H1 (cell line): ENCODE measurements around the gene TEX9. TPM values are rescaled to one million over a fixed set of nuclear protein-coding genes. Genes with fewer than 3 reads are reported as not detected.

ENCODE experiments used
- CTCF ChIA-PET: fragments of 300-600 bp; sonication (Branson Sonifier 250); formaldehyde crosslinking; loops from one replicate; lab custom pipeline; 2021; ENCODE audit not compliant: partially characterized antibody; lab: Charles Lee
- POLR2A ChIA-PET: fragments of 300-600 bp; sonication (Branson Sonifier 250); formaldehyde crosslinking; loops from one replicate; lab custom pipeline; 2021; ENCODE audit warnings: inconsistent platforms; ENCODE audit not compliant: partially characterized antibody; lab: Charles Lee
- DNase-seq, 2 experiments: peaks; one replicate each; pipeline versions ENCODE4 v3.0.0 to v3.0.0-alpha.2; 2010 to 2022; ENCODE audit warnings: low spot score in 2 of 2, low read depth in 1 of 2, mixed read lengths in 1 of 2
- FAIRE-seq: peaks from 2 replicates; lab custom pipeline; 2011; peaks lifted over from hg19 to GRCh38; lab: Jason Lieb, UNC
- H2AFZ ChIP-seq: 2 replicates; pipeline ENCODE4 v1.8.1; 2012; ENCODE audit warnings: low read length, inconsistent platforms
- H2AK5ac ChIP-seq: 2 replicates; pipeline ENCODE4 v1.6.1; 2013; ENCODE audit warnings: low read depth, low read length
- H2BK120ac ChIP-seq: replicated peaks from 2 replicates; pipeline ENCODE3; 2013; ENCODE audit warnings: low read depth, low read length, inconsistent platforms
- H2BK12ac ChIP-seq: 2 replicates; pipeline ENCODE4 v1.6.1; 2013; ENCODE audit warnings: low read depth, low read length
- H2BK15ac ChIP-seq: 2 replicates; pipeline ENCODE4 v1.6.1; 2013; ENCODE audit warnings: low read length
- H2BK20ac ChIP-seq: 2 replicates; pipeline ENCODE4 v1.6.1; 2013; ENCODE audit warnings: low read length
- H2BK5ac ChIP-seq: 2 replicates; pipeline ENCODE4 v1.6.1; 2013; ENCODE audit warnings: low read depth, low read length
- H3K14ac ChIP-seq: 2 replicates; pipeline ENCODE4 v1.6.1; 2013; ENCODE audit warnings: inconsistent platforms; ENCODE audit not compliant: insufficient read length
- H3K18ac ChIP-seq: 2 replicates; pipeline ENCODE4 v1.6.1; 2013; ENCODE audit warnings: low read length; ENCODE audit errors: extremely low read depth
- H3K23ac ChIP-seq: 2 replicates; pipeline ENCODE4 v1.6.1; 2013; ENCODE audit warnings: inconsistent platforms; ENCODE audit not compliant: insufficient read length
- H3K23me2 ChIP-seq: 2 replicates; pipeline ENCODE4 v1.6.1; 2013; ENCODE audit warnings: low read depth, low read length
- H3K27ac ChIP-seq: 2 replicates; pipeline ENCODE4 v1.6.1; 2011; ENCODE audit warnings: low read depth, low read length, inconsistent platforms
- H3K27me3 ChIP-seq, 4 experiments: replicated peaks in 1 of 4; 1 replicate in 1 of 4; 2 replicates in 3 of 4; pipeline versions ENCODE4 v1.6.1 to v1.8.1; 2011 to 2013; ENCODE audit warnings: low read length in 3 of 4, mild to moderate bottlenecking in 3 of 4, inconsistent platforms in 2 of 4, mixed read lengths in 2 of 4, moderate library complexity in 1 of 4; ENCODE audit not compliant: control insufficient read depth in 3 of 4, insufficient read depth in 3 of 4; ENCODE audit errors: extremely low read depth in 1 of 4
- H3K36me3 ChIP-seq, 4 experiments: 2 replicates each; pipeline versions ENCODE4 v1.6.1 to v1.8.1; 2011 to 2013; ENCODE audit warnings: mild to moderate bottlenecking in 4 of 4, low read length in 3 of 4, moderate library complexity in 2 of 4, control low read depth in 1 of 4, inconsistent platforms in 1 of 4; ENCODE audit not compliant: insufficient read depth in 4 of 4, control insufficient read depth in 2 of 4
- H3K4ac ChIP-seq: replicated peaks from 2 replicates; pipeline ENCODE3; 2013; ENCODE audit warnings: low read length, low read depth, mixed read lengths, inconsistent platforms; ENCODE audit not compliant: insufficient read length
- H3K4me1 ChIP-seq, 4 experiments: replicated peaks in 1 of 4; 1 replicate in 1 of 4; 2 replicates in 3 of 4; pipeline versions ENCODE4 v1.6.1 to v1.8.1; 2011 to 2013; ENCODE audit warnings: low read length in 3 of 4, inconsistent platforms in 2 of 4, mixed read lengths in 1 of 4; ENCODE audit not compliant: insufficient read depth in 4 of 4, control insufficient read depth in 3 of 4
- H3K4me2 ChIP-seq, 2 experiments: 2 replicates each; pipeline versions ENCODE4 v1.6.1 to v1.8.1; 2011 to 2013; ENCODE audit warnings: low read depth in 2 of 2, low read length in 2 of 2, control low read depth in 1 of 2, inconsistent platforms in 1 of 2, mild to moderate bottlenecking in 1 of 2; ENCODE audit not compliant: insufficient read depth in 1 of 2
- H3K4me3 ChIP-seq, 4 experiments: fragments of 200-600, 300-600 bp in 1 of 4; sonication (generic), shearing (Covaris generic), sonication (Bioruptor Twin) in 1 of 4; 2 replicates each; pipeline versions ENCODE4 v1.5.1 to v1.8.1; 2011 to 2016; ENCODE audit warnings: low read length in 4 of 4, low read depth in 3 of 4, control low read depth in 2 of 4, inconsistent platforms in 2 of 4, mild to moderate bottlenecking in 2 of 4, mixed read lengths in 1 of 4, moderate library complexity in 1 of 4; ENCODE audit not compliant: insufficient read depth in 2 of 4; ENCODE audit errors: extremely low read depth in 1 of 4
- H3K56ac ChIP-seq: replicated peaks from 2 replicates; pipeline ENCODE3; 2013; ENCODE audit warnings: low read depth, mild to moderate bottlenecking, mixed read lengths, low read length, inconsistent platforms; ENCODE audit not compliant: insufficient read length
- H3K79me1 ChIP-seq: 2 replicates; pipeline ENCODE4 v1.6.1; 2013; ENCODE audit warnings: low read depth, low read length, control low read depth
- H3K79me2 ChIP-seq, 2 experiments: 2 replicates each; pipeline versions ENCODE4 v1.6.1 to v1.8.1; 2012 to 2013; ENCODE audit warnings: low read length in 2 of 2, mild to moderate bottlenecking in 2 of 2, inconsistent platforms in 1 of 2; ENCODE audit not compliant: insufficient read depth in 2 of 2, control insufficient read depth in 1 of 2
- H3K9ac ChIP-seq, 4 experiments: replicated peaks in 1 of 4; 1 replicate in 1 of 4; 2 replicates in 3 of 4; pipeline versions ENCODE4 v1.6.1 to v1.8.1; 2011 to 2013; ENCODE audit warnings: low read depth in 3 of 4, low read length in 3 of 4, control low read depth in 2 of 4, mild to moderate bottlenecking in 2 of 4, moderate library complexity in 2 of 4, inconsistent platforms in 1 of 4; ENCODE audit errors: extremely low read depth in 1 of 4
- H3K9me3 ChIP-seq, 2 experiments: 2 replicates each; pipeline versions ENCODE4 v1.6.1 to v1.8.1; 2012 to 2013; ENCODE audit warnings: mild to moderate bottlenecking in 2 of 2, moderate library complexity in 2 of 2, control low read depth in 1 of 2, inconsistent platforms in 1 of 2, low read depth in 1 of 2, low read length in 1 of 2, mixed read lengths in 1 of 2; ENCODE audit not compliant: insufficient read depth in 2 of 2
- H4K20me1 ChIP-seq, 2 experiments: replicated peaks in 1 of 2; 2 replicates each; pipeline versions ENCODE3 to v1.8.1; 2011 to 2013; ENCODE audit warnings: inconsistent platforms in 2 of 2, low read length in 2 of 2, mild to moderate bottlenecking in 1 of 2; ENCODE audit not compliant: insufficient read depth in 2 of 2, control insufficient read depth in 1 of 2
- H4K5ac ChIP-seq: 2 replicates; pipeline ENCODE4 v1.6.1; 2013; ENCODE audit warnings: low read length, low read depth, mixed read lengths, inconsistent platforms; ENCODE audit not compliant: insufficient read length
- H4K8ac ChIP-seq: 2 replicates; pipeline ENCODE4 v1.8.0; 2013; ENCODE audit warnings: mild to moderate bottlenecking, moderate library complexity, low read length, inconsistent platforms; ENCODE audit not compliant: insufficient read depth; ENCODE audit errors: extremely low read depth
- H4K91ac ChIP-seq: replicated peaks from 2 replicates; pipeline ENCODE3; 2013; ENCODE audit warnings: low read length, mixed read lengths, inconsistent platforms; ENCODE audit not compliant: insufficient read length
- BCL11A ChIP-seq, 2 experiments: IDR thresholded peaks; one replicate each; pipeline ENCODE4 v1.6.1; 2011; ENCODE audit warnings: low read depth in 2 of 2, low read length in 2 of 2, mild to moderate bottlenecking in 2 of 2
- WGBS, 2 experiments: shearing (Covaris generic) in 1 of 2; methylation state at CpG; one replicate each; pipeline versions ENCODE4 v1.1.6 to v1.1.7; 2013 to 2015; ENCODE audit warnings: low lambda C conversion rate in 2 of 2, mixed read lengths in 2 of 2, inconsistent platforms in 1 of 2, low coverage in 1 of 2, missing lambda C conversion rate in 1 of 2; ENCODE audit not compliant: insufficient replicate concordance in 2 of 2, insufficient coverage in 1 of 2, insufficient read length in 1 of 2; ENCODE audit errors: extremely low coverage in 1 of 2, missing lambda C conversion rate in 1 of 2; 5-methylcytosine and 5-hydroxymethylcytosine counted together
- polyA plus RNA-seq, 7 experiments: library from polyadenylated mRNA; depleted of rRNA in 3 of 7; stranded (reverse) in 5 of 7; unstranded in 2 of 7; fragments of >200 nt in 5 of 7; fragments of 200-250 nt in 2 of 7; gene quantifications; 1 replicate in 5 of 7; 2 replicates in 1 of 7; 4 replicates in 1 of 7; pipeline versions ENCODE4 v1.2.1 to v1.2.3, GENCODE V29; 2011 to 2013; ENCODE audit warnings: missing spikeins in 2 of 7, mixed read lengths in 2 of 7
- total RNA-seq: library from RNA; stranded (reverse); fragmentation: NEBNext Ultra II Directional; extraction: Animal tissue kit (Norgen Biotek cat#: 25700); gene quantifications from 2 replicates; pipeline ENCODE4 v1.2.1, GENCODE V29; 2021
- TF ChIP-seq, protein P1 (sequence below), 3 experiments: IDR thresholded peaks; 1 replicate in 2 of 3; 2 replicates in 1 of 3; pipeline versions ENCODE4 v1.5.1 to v1.6.1; 2011; ENCODE audit warnings: low read length in 3 of 3, mild to moderate bottlenecking in 3 of 3, inconsistent platforms in 2 of 3, low read depth in 1 of 3, moderate library complexity in 1 of 3; ENCODE audit not compliant: insufficient read depth in 1 of 3; ENCODE audit errors: control extremely low read depth in 1 of 3

Gene TEX9
- total and polyA plus RNA-seq, 2 of the 8 experiments (the other 6 are each of a cell fraction or from before 2014, with no cell fraction given) = 3.4 to 12.3 TPM

DNA sequence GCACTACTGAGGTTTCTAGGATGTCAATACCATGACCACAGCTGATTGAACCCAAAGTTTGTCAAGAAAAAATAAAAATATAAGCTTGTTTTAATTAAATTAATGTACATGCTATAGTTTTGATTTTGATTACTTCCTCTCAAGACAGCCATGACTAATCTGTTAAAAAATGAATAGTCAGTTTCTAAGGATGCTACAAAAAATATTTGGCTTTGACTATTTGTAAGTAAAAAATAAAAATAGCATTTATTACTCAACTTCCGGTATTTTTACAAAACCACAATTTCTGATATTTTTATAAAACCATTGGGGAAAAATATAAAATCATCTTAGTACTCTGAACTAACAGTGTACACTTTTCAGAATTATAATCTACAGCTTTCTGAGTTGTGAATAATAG is 12.1 kb upstream of the TEX9 start:
- no peak overlapping the region for H2BK15ac ChIP-seq

More for the DNA sequence above, 12.1 kb upstream of the TEX9 start:
- Histone ChIP-seq H3K79me2 (no peaks in the 10 kb centered on the region), H4K5ac (no peak overlapping the region), H2AFZ (no peak overlapping the region), H3K27ac (no peak overlapping the region), H4K91ac (no peak overlapping the region), H2AK5ac (no peak overlapping the region), H3K4ac (no peak overlapping the region), H2BK5ac (no peak overlapping the region), H4K8ac (no peak overlapping the region), H3K56ac (no peak overlapping the region), H3K79me1 (no peaks in the 10 kb centered on the region), H3K23ac (no peak overlapping the region), H3K36me3 (no peaks in the 10 kb centered on the region; a peak in 1 of 8 replicates), H3K9me3 (no peaks in the 10 kb centered on the region), H3K4me3 (no peak overlapping the region), H2BK120ac (no peak overlapping the region), H3K9ac (no peak overlapping the region), H2BK12ac (no peak overlapping the region), H3K23me2 (no peaks in the 10 kb centered on the region), H4K20me1 (no peaks in the 10 kb centered on the region), H3K4me1 (peaks cover 0 to 4% (median 1%) of the 10 kb centered on the region in 4 experiments; a peak in 3 of 7 replicates), H3K14ac (no peak overlapping the region), H3K18ac (no peak overlapping the region), H2BK20ac (no peak overlapping the region), H3K4me2 (no peak overlapping the region), H3K27me3 (no peaks in the 10 kb centered on the region)
- TF ChIP-seq, protein P1, sequence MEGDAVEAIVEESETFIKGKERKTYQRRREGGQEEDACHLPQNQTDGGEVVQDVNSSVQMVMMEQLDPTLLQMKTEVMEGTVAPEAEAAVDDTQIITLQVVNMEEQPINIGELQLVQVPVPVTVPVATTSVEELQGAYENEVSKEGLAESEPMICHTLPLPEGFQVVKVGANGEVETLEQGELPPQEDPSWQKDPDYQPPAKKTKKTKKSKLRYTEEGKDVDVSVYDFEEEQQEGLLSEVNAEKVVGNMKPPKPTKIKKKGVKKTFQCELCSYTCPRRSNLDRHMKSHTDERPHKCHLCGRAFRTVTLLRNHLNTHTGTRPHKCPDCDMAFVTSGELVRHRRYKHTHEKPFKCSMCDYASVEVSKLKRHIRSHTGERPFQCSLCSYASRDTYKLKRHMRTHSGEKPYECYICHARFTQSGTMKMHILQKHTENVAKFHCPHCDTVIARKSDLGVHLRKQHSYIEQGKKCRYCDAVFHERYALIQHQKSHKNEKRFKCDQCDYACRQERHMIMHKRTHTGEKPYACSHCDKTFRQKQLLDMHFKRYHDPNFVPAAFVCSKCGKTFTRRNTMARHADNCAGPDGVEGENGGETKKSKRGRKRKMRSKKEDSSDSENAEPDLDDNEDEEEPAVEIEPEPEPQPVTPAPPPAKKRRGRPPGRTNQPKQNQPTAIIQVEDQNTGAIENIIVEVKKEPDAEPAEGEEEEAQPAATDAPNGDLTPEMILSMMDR (IDR thresholded peaks at IDR 0.05; ENCODE audit: control extremely low read depth in 1 of 3, insufficient read depth in 1 of 3, low read depth in 1 of 3, low read length in 3 of 3) = no peak
- TF ChIP-seq BCL11A (IDR thresholded peaks at IDR 0.05; ENCODE audit: low read depth in 2 of 2, low read length in 2 of 2) = no peak
- POLR2A ChIA-PET = no interaction called here
- WGBS, 2 experiments = 88% methylated on average over 1 of the region's 1 CpG; no CpG with 5 or more reads in 1 of the 2 experiments
- CTCF ChIA-PET = no interaction called here
- DNase-seq = no peak
- FAIRE-seq = no peak
